ENCODE results near the gene FRS3. TPM values are rescaled to one million over a fixed set of nuclear protein-coding genes. Genes with fewer than 3 reads are reported as not detected.

Gene FRS3
- total and polyA plus RNA-seq, 4 donors, result 3.7 to 11.2 (median 6.9) TPM

DNA sequence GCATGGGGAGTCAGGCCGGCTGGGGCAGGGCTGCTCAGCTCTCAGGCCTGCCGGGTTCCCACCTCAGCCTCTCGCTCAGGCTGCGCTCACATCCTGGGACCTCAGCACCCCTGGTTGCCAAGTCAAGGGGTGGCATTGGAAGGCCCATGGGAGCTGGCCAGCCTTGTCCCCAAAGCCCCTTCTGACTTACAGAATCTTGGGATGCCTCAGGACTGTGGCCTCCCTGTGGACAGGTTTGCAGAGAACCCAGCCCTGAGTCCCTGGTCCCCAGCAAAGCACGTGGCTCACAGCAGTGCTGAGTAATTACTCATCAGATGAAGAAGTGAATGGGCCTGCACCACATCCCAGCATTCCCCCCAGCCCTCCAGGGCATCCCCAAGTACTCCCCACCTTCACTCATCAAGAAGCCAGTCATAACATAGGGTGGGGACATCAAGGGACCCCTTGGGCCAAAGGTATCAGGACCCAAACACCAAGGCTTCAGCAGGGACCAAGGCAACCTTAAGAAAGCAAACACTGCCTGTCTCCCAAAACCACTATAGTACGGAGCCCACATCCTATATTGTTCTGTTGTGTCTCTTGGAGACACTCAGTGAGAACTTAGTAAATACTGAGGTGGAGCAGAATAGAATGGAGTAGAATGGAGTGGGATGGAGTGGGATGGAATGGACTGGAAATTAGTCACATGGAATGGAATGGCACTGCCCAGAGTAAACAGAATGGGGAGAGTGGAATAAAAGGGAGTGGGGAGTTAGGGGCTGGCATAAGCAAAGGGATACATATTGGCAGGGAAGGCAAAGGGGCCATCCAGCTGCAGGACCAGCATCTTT is 36.1 kb downstream of the FRS3 start:
- Histone ChIP-seq H3K36me3 (ENCODE audit: control insufficient read depth in 4 of 4, insufficient read depth in 4 of 4, low read length in 4 of 4) (no peaks in the 10 kb centered on the region), H3K9me3 (ENCODE audit: control insufficient read depth in 4 of 4, insufficient read depth in 3 of 4, low read length in 3 of 4) (no peaks in the 10 kb centered on the region), H3K4me1 (ENCODE audit: control insufficient read depth in 5 of 5, insufficient read depth in 5 of 5, low read length in 5 of 5) (peaks cover 0 to 17% (median 3%) of the 10 kb centered on the region in 5 donors), H3K27ac (ENCODE audit: low read depth in 1 of 2, low read length in 1 of 2) (no peak overlapping the region), H3K4me3 (no peak overlapping the region), H3K9ac (ENCODE audit: insufficient read depth in 1 of 2, low read length in 2 of 2) (no peak overlapping the region), H3K27me3 (ENCODE audit: control insufficient read depth in 3 of 3, insufficient read depth in 3 of 3, low read length in 2 of 3) (no peaks in the 10 kb centered on the region)
- no peak for ATAC-seq (ENCODE audit: insufficient read depth, low FRiP score)
- TF ChIP-seq, protein P1, sequence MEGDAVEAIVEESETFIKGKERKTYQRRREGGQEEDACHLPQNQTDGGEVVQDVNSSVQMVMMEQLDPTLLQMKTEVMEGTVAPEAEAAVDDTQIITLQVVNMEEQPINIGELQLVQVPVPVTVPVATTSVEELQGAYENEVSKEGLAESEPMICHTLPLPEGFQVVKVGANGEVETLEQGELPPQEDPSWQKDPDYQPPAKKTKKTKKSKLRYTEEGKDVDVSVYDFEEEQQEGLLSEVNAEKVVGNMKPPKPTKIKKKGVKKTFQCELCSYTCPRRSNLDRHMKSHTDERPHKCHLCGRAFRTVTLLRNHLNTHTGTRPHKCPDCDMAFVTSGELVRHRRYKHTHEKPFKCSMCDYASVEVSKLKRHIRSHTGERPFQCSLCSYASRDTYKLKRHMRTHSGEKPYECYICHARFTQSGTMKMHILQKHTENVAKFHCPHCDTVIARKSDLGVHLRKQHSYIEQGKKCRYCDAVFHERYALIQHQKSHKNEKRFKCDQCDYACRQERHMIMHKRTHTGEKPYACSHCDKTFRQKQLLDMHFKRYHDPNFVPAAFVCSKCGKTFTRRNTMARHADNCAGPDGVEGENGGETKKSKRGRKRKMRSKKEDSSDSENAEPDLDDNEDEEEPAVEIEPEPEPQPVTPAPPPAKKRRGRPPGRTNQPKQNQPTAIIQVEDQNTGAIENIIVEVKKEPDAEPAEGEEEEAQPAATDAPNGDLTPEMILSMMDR (IDR thresholded peaks at IDR 0.05; ENCODE audit: control extremely low read depth, extremely low read depth), result no peak
- no peak for DNase-seq
- 90 to 94% methylated on average over 5 to 6 of the region's 6 CpGs for WGBS, 2 donors

GRCh38 chr6:41741625-41742490 is 37.8 kb downstream of the FRS3 start:
- no peak overlapping the region for H3K4me3 ChIP-seq
- H3K4me1 ChIP-seq (ENCODE audit: control insufficient read depth in 5 of 5, insufficient read depth in 5 of 5, low read length in 5 of 5), result peaks cover 0 to 17% (median 0%) of the 10 kb centered on the region in 5 donors
- TF ChIP-seq, protein P1 (IDR thresholded peaks at IDR 0.05; ENCODE audit: control extremely low read depth, extremely low read depth), result no peak
- H3K27ac ChIP-seq (ENCODE audit: low read depth in 1 of 2, low read length in 1 of 2), result no peak overlapping the region
- 88 to 89% methylated on average over 20 of the region's 20 CpGs for whole genome bisulfite sequencing, 2 donors
- no peaks in the 10 kb centered on the region for H3K36me3 ChIP-seq (ENCODE audit: control insufficient read depth in 4 of 4, insufficient read depth in 4 of 4, low read length in 4 of 4)
- ATAC-seq (ENCODE audit: insufficient read depth, low FRiP score), result no peak
- no peaks in the 10 kb centered on the region for H3K9me3 ChIP-seq (ENCODE audit: control insufficient read depth in 4 of 4, insufficient read depth in 3 of 4, low read length in 3 of 4)
- H3K9ac ChIP-seq (ENCODE audit: insufficient read depth in 1 of 2, low read length in 2 of 2), result no peak overlapping the region
- no peaks in the 10 kb centered on the region for H3K27me3 ChIP-seq (ENCODE audit: control insufficient read depth in 3 of 3, insufficient read depth in 3 of 3, low read length in 2 of 3)
- DNase-seq, result no peak

- H3K9me3 ChIP-seq (ENCODE audit: control insufficient read depth in 4 of 4, insufficient read depth in 3 of 4, low read length in 3 of 4), result no peaks in the 10 kb centered on the region
- H3K9ac ChIP-seq (ENCODE audit: insufficient read depth in 1 of 2, low read length in 2 of 2), result no peak overlapping the region
- peaks cover 0 to 10% (median 2%) of the 10 kb centered on the region in 5 donors for H3K4me1 ChIP-seq (ENCODE audit: control insufficient read depth in 5 of 5, insufficient read depth in 5 of 5, low read length in 5 of 5)
- no peaks in the 10 kb centered on the region for H3K27me3 ChIP-seq (ENCODE audit: control insufficient read depth in 3 of 3, insufficient read depth in 3 of 3, low read length in 2 of 3)
- TF ChIP-seq, protein P1 (IDR thresholded peaks at IDR 0.05; ENCODE audit: control extremely low read depth, extremely low read depth), result no peak
- DNase-seq, result no peak
- H3K36me3 ChIP-seq (ENCODE audit: control insufficient read depth in 4 of 4, insufficient read depth in 4 of 4, low read length in 4 of 4), result no peaks in the 10 kb centered on the region
- no peak overlapping the region for H3K27ac ChIP-seq (ENCODE audit: low read depth in 1 of 2, low read length in 1 of 2)
- no peak for ATAC-seq (ENCODE audit: insufficient read depth, low FRiP score)
- WGBS, 2 donors, result 87% methylated on average over 13 of the region's 13 CpGs
- no peak overlapping the region for H3K4me3 ChIP-seq
Measured at GRCh38 chr6:41740366-41741162, 39.1 kb downstream of the FRS3 start.

All from lung (tissue), 12 donors.